ENCODE measurements around the gene CAMTA1.

- TF ChIP-seq CTCF (IDR thresholded peaks at IDR 0.05), result no peak
- no peak for TF ChIP-seq POLR2AphosphoS5 (IDR thresholded peaks at IDR 0.05; ENCODE audit: low read depth, low read length)
These were observed 38.5 kb downstream of the CAMTA1 start for GRCh38 chr1:6823793-6824192.
